Measurements from ENCODE around the gene PPP1R14D. TPM values are rescaled to one million over a fixed set of nuclear protein-coding genes. Genes with fewer than 3 reads are reported as not detected.

The PPP1R14D gene
- total RNA-seq, 1 experiment from 2014 or later: not detected

- H2BK20ac ChIP-seq (ENCODE audit: low read depth, low read length, poor library complexity, severe bottlenecking): no peak overlapping the region
- no peaks in the 10 kb centered on the region for H3K27me3 ChIP-seq (ENCODE audit: insufficient read depth, low read length)
- H3K27ac ChIP-seq (ENCODE audit: insufficient read length, low read depth, low read length): no peak overlapping the region
- H3K9ac ChIP-seq (ENCODE audit: extremely low read depth, insufficient read length, low read length): no peak overlapping the region
- no peak for DNase-seq
- H2BK120ac ChIP-seq (ENCODE audit: low read depth, low read length, poor library complexity, severe bottlenecking): no peak overlapping the region
- H2BK5ac ChIP-seq (ENCODE audit: insufficient read length, low read length): no peak overlapping the region
- H3K79me2 ChIP-seq (ENCODE audit: insufficient read depth, low read length): no peaks in the 10 kb centered on the region
- no peak overlapping the region for H3K23ac ChIP-seq (ENCODE audit: insufficient read length, low read depth, low read length)
- H3K9me3 Mint-ChIP-seq: no peaks in the 10 kb centered on the region
- no peak overlapping the region for H3K14ac ChIP-seq (ENCODE audit: insufficient read depth, low read length)
- H3K27ac Mint-ChIP-seq: peak overlapping the region in 2 of 3 experiments; percentile 39 to 68; a peak in 1 of 7 replicates
- H3T11ph ChIP-seq (ENCODE audit: low read length): no peak overlapping the region
- no peak overlapping the region for H2BK15ac ChIP-seq (ENCODE audit: low read depth, low read length)
- H3K56ac ChIP-seq (ENCODE audit: insufficient read length, low read depth, low read length): no peak overlapping the region
- H3K9me3 ChIP-seq (ENCODE audit: control insufficient read depth, low read depth, low read length): no peaks in the 10 kb centered on the region
- no peak for TF ChIP-seq CTCF (conservative IDR thresholded peaks at IDR 0.05)
- no peak overlapping the region for H4K5ac ChIP-seq (ENCODE audit: insufficient read length, low read depth, low read length)
- H3K4ac ChIP-seq (ENCODE audit: low read depth, low read length): no peak overlapping the region
- no peak overlapping the region for H2AK5ac ChIP-seq (ENCODE audit: insufficient read length, low read length)
- peaks cover 0 to 14% (median 0%) of the 10 kb centered on the region in 3 experiments; a peak in 6 of 7 replicates for H3K36me3 Mint-ChIP-seq (ENCODE audit: insufficient read depth in 1 of 3, low read depth in 3 of 3)
- no peak overlapping the region for H4K8ac ChIP-seq (replicated peaks; ENCODE audit: insufficient read length, low read depth, low read length)
- no peak overlapping the region for H4K91ac ChIP-seq (ENCODE audit: insufficient read length, low read depth, low read length)
- H3K4me3 Mint-ChIP-seq: peak overlapping the region in 1 of 2 experiments; percentile 20; a peak in 2 of 5 replicates
- peaks cover 4% of the 10 kb centered on the region; the same call in 1 of the 2 replicates for H3K4me1 ChIP-seq (ENCODE audit: insufficient read depth, low read length)
- H3K4me2 ChIP-seq (ENCODE audit: insufficient read depth, insufficient read length, low read length): no peak overlapping the region
- H2BK12ac ChIP-seq (ENCODE audit: insufficient read length, low read depth, low read length): no peak overlapping the region
- H2AFZ ChIP-seq (ENCODE audit: low read length): no peak overlapping the region
- no peaks in the 10 kb centered on the region for H3K23me2 ChIP-seq (ENCODE audit: insufficient read length, low read depth, low read length, poor library complexity, severe bottlenecking)
- H3K18ac ChIP-seq (ENCODE audit: insufficient read length, low read depth, low read length): no peak overlapping the region
- no peaks in the 10 kb centered on the region for H3K79me1 ChIP-seq (ENCODE audit: insufficient read depth, low read depth, low read length, poor library complexity, severe bottlenecking)
- peaks cover 29% of the 10 kb centered on the region in 2 experiments for H3K4me1 Mint-ChIP-seq
- H4K20me1 ChIP-seq (ENCODE audit: control insufficient read depth, insufficient read depth, insufficient read length): no peaks in the 10 kb centered on the region
- WGBS (ENCODE audit: extremely low coverage, insufficient read length, low lambda C conversion rate): no CpG with 5 or more reads among the region's 29 CpGs
- peaks cover 3% of the 10 kb centered on the region for H3K27me3 Mint-ChIP-seq (ENCODE audit: low read depth)
Observed at GRCh38 chr15:40767838-40768500, 60.5 kb downstream of the PPP1R14D start.

Measured in H9 (cell line).